IPS-11a (cell line): Measurements from ENCODE around the gene PPP1CC.
"Not testable (repeated sequence)": the region's sequence is repeated elsewhere in the genome, so short reads cannot be mapped to it uniquely, and the experiment has no call there.

Experiments used
- H3K4me3 ChIP-seq: one replicate; pipeline ENCODE4 v1.5.1; 2013; ENCODE audit warnings: low read depth, low read length, control low read depth

The PPP1CC gene

DNA sequence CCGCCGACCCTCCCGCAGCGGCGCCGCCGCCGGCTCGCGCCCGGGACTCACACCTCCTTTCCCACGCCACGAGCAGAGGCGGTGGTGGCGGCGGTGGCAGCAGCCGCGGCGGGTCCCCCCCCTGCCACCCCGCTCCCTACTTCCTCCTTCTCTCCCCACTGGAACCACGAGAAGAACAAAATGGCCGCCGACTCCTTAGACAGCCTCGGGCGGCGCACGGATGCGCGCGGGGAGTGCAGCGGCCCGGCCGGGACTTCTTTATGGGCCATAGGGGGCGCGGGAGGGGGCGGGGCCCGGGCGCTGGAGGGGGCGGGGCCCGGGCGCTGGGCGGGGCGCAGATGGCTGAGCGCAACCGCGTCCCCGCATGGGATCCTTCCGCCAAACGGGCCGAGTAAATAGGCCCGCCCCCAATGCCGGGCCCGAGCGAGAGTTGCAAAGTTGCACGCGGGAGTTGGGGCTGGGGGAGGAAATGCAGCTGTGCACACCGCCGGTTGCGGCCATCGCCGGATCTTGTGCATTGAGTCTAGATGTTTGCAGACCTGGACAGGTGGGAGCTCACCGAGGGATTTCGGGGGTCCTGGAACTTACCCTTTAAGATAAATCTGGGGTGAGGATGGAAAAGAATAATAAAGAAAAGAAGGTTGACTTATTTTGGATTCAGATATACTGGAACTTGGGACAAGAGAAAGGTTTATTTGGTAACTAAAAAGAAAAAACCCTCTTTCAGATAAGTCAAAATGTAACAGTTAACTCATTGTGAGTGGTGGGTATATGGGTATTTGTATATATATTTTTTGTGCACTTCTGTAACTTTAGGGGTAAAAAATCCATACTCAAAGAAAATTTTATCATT, at the start of gene PPP1CC:
Gene PPP1CC (minus strand): TSS at position 174 of the 853 bp plus-strand sequence. CDS start 184 bp downstream, outside the sequence.
- H3K4me3 ChIP-seq = peak within 1 kb of the TSS; percentile 79

DNA sequence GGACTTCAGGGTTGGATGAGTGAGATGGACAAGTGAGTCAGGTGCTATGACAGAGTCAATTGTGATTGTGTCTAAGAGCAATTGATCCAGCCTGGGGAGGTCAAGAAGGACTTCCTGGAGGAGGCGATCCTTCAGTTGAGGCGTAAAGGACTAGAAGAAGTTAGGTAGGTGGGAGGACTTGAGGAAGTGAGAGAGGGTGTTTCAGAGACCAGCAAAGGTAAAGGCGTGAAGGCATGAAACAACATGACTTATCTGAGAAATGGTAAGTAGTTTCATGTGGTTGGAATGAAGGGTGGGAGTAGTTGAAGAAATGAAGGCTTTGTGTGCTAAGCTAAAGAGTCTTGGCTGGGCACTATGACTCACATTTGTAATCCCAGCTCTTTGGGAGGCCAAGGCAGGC, 48.9 kb upstream of the PPP1CC start:
- H3K4me3 ChIP-seq = no peak overlapping the region

DNA sequence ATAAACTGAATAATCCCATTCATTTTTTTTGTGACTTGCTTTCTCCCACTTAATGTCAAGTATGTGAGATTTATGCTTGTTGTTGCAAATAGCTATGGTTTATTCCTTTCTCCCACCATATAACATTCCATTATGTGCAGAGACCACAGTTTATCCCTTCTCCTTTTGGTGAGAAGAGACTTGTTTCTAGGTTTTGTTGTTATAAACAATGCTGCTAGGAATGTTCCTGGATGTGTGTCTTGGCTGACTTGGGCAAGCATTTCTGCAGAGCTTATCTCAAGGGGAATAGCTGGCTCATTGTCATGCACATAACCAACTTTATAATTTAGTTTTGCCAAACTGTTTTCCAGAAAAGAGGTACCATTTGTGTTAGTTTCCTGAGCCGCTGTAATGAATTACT, 47.6 kb upstream of the PPP1CC start:
- no peak overlapping the region for H3K4me3 ChIP-seq

DNA sequence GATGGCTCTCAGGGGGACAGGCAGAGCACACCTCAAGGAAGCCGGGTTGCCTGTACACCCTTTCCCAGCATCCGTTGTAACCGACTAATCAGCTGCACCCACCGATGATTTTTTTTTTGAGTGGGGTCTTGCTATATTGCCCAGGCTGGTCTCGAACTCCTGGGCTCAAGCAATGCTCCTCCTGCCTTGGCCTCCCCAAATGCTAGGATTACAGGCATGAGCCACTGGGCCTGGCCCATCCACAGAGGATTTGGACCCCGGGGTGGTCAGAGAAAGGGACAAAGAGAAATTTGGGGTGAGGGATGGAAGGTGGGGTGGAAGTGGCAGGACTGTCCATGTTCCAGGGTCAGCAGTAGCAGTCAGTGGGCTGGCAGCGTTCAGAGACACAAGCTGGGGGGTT, 43.3 kb upstream of the PPP1CC start:
- H3K4me3 ChIP-seq = no peak overlapping the region

DNA sequence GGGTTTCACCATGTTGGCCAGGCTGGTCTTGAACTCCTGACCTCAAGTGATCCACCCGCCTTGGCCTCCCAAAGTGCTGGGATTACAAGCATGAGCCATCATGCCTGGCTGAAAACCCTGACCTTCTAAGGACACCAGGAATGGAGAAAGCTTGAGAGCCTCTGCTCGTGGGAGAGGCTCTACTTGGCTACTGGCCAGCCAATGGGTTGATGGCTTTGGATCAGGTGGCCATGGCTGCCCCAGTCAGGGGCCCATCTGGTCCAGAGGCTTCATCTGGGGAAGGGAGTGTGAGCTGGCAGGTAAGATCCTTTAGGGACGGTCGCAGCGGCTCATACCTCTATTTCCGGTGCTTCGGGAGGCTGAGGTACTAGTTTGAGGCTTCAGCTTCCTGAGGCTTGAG, 42.5 kb upstream of the PPP1CC start:
- no peak overlapping the region for H3K4me3 ChIP-seq

DNA sequence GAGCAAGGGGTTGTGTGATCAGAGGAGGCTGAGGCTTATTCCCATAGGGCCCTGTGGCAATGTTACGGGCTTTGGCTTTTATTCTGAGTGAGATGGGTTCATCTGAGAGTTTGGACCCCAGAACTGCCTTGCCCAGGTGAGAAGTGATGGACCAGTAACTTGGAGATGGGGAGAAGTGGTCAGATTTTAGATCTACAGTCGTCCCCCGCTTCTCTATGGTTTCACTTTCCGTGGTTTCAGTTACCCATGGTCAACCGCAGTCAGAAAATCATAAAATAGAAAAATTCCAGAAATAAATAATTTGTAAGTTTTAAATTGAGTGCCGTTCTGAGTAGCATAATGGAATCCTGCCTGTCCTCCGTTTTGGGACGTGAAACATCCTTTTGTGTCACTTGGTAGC, 40.2 kb upstream of the PPP1CC start:
- H3K4me3 ChIP-seq = no peak overlapping the region

DNA sequence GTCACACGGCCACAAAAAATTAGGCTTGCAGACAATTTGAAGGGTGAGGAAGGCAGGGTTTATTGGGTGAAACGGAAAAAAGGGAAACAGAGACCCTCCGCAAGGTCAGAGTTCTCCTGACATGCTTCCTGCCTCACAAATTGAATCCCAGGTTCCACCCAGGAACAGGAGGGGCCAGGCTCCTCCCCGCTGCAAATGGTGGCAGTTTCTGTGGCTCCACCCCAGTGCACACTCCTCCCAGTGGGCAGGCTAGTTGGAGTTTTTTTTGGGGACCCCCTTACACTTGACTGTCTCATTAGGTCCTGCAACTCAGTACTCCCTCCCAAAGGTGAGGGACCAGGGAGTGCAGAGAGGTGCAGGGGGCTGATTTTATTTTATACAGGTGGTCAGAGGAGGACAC, 39.4 kb upstream of the PPP1CC start:
- no peak overlapping the region for H3K4me3 ChIP-seq

DNA sequence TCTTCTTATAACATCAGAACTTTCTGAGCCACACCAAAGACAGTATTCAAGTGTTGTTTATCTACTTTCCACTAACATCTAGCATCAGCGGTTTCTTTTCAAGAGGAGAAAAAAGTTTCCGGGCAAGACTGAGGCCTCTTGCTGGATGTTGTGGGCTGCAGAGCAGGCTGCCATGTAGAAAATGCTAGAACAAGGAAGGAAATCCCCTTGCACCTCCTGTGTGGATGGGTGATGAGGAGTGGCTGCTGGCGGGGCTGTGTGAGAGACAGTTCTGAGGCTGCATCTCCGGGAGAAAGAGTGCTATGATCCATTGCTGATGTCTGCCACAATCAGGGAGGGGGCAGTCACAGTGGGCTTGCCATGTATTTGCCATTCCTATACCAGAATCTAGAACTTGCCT, 37.8 kb upstream of the PPP1CC start:
- H3K4me3 ChIP-seq = no peak overlapping the region

DNA sequence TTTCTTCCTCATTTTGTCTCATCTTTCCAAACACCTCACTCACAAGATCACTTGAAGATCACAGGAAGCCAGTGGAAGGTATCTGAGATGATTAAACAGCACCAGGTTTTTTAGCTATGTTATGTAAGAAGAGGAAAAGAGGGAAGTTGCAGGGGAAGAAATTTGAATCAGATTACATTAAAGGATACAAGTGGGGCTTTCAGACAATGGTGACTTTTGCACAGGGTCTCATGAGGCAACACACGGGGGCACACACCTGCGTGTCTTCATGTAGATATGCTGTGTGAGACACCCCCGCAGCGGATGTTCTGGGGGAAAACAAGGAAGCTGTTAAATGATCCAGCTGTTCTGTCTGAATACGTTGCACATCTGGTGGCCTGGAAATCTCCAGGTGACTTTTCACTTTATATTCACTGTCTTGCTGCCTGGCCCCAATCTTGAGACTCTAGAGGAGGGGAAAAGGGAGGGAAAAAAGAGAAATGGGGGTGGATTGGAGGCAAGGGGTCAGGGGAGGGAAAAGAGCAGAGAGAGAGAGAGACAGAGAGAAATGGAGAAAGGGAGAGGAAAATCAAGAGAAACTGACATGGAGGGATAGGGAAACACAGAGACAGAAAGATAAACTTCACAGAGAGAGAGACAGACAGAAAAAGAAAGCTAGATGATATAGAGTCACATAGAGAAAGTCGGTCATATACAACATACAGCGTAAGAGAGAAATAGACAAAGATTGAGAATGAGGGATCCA, 36.3 kb upstream of the PPP1CC start:
- no peak overlapping the region for H3K4me3 ChIP-seq

DNA sequence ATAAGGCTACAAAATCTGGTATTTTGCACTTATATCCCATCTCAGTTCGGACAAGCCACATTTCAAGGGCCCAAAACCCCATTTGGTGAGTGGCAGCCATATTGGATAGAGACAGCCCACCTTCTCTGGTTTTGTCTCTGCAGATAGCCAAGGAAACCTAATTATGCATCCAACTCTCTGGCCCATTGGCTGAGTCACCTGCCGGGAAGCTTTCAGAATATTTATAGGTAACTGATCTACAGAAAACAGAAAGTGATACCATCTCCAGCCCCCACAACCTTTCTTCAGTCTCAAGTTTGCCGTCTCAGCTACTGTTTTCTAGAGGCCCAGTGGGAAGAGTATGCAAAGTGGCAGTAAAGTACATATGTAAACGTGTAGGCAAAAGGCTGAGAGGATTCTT, 33.7 kb upstream of the PPP1CC start:
- H3K4me3 ChIP-seq = no peak overlapping the region

DNA sequence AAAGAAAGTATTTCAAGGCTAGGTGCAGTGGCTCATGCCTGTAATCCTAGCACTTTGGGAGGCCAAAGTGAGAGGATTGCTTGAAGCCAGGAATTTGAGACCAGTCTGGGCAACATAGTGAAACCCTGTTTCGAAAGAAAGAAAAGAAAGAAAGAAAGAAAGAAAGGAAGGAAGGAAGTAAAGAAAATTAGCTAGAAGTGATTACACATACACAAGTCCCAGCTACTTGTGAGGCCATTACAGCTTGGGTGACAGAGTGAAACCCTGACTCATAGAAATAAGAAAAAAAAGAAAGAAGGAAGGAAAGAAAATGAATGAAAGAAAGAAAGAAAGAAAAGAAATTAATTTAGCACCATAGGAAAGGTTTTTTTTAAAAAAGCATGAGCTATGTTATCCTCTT, 33.3 kb upstream of the PPP1CC start:
- no peak overlapping the region for H3K4me3 ChIP-seq

DNA sequence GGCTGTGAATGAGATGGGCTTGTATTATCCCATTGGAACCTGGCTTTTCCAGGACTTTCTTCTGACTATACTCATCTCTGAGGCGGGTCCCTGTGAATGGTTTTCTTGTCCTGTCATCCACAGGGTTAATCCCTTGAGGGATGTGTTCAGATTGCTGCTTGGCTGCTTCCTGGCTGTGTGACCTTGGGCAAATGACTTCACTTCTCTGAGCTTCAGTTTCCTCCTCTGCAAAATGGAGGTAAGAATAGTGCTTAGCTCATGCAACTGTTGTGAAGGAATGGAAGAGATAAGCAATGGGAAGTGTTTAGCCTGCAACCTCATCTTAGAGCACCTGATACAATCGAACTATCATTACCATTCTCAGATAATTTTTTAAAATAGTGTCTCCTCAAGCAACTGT, 32.1 kb upstream of the PPP1CC start:
- no peak overlapping the region for H3K4me3 ChIP-seq

DNA sequence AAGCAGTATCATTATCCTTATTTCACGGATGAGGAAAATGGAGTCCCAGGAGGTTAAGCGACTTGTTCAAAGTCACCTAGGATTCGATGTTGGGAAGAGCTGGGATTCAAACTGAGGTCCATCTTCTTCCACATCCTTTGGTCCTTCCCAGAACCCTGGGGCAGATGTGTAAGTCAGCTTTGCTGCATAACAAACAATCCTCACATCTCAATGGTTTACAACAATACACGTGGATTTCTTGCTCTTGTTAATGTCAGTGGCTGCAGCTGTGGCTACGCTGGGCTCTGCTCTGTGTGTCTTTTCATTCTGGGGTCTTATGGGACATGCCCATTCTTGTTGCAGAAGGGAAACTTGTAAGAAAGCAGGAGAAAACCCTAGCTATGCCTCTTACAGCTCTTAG, 26.3 kb upstream of the PPP1CC start:
- no peak overlapping the region for H3K4me3 ChIP-seq

DNA sequence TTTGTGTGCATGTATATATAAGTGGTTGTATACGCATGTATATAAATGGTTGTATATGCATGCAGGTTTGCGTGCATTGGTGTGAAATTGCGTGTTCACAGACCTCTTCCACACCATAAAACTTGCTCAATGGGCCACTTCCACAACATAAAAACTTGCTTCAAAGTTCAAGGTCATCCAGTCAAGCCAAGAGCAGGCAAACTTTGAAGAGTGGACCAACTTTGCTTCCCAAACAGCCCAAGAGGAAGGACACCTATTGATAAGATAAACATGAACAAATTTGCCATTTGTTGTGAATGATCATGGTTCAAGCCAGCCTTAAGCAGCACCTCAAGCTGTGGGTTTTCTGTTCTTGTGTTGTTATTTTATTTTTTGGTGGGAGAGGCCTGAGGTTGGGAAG, 25.2 kb upstream of the PPP1CC start:
- H3K4me3 ChIP-seq = no peak overlapping the region

DNA sequence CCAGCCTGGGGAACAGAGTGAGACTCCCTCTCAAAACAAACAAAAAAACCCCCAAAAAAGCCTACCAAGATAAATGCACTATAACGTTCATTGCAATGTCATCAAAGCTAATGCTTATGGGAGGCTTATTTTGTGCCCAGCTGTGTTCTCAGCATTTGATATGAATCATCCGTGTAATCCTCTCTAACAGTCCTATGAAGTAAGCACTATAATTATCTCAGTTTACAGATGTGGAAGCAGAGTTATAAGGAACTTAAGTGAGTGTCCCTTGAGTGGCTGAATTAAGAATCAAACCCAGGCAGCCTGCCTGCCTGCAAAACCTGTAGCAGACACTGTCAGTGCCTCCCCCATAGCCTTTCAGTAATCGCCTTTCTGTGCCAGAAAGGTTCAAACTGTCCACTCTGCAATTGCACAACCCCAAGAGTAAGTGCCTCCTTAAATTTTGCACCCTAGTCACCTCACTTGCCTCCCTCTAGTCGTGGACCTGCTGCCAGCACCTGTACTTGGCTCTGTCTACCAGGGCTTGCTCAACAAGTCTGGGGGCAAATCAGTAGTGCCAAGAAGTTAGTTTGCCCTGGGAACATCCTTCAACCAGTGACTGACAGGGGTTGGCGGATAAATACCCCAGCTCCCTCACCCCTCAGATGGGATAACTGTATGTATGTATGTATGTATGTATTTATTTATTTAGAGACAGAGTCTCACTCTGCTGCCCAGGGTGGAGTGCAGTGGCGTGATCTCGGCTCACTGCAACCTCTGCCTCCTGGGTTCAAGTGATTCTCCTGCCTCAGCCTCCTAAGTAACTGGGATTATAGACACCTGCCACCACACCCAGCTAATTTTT, 23.8 kb upstream of the PPP1CC start:
- no peak overlapping the region for H3K4me3 ChIP-seq

DNA sequence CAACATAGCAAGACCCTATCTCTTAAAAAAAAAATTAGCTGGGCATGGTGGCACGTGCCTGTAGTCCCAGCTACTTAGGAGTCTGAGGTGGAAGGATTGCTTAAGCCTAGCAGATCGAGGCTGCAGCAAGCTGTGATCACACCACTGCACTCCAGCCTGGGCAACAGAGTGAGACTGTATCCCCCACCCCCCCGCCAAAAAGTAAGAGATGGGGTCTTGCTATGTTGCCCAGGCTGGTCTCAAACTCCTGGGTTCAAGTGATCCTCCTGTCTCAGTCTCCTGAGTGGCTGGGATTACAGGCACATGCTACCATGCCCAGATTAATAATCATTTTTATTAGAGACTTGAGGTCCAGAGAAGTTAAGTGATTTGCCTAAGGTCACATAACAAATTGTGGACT, 22.9 kb upstream of the PPP1CC start:
- not testable (repeated sequence) for H3K4me3 ChIP-seq

DNA sequence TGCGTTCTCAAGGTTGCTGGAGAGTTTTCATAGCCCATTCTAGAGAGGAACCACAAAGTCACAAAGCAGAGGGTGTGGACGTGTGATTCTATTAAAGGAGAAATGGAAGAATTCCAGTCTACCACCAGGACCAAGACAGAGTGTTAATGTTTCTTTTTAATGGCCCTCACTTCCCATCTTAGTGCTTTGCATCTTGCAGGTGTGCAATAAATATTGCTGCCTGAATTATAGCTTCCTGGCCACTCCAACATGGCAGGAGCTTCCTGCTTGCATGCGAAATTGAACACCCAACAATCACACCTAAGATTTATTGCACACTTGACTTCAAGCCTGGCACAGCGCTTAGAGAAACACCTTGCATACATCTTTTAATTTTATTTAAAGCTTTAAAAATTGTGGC, 22.4 kb upstream of the PPP1CC start:
- H3K4me3 ChIP-seq = no peak overlapping the region

DNA sequence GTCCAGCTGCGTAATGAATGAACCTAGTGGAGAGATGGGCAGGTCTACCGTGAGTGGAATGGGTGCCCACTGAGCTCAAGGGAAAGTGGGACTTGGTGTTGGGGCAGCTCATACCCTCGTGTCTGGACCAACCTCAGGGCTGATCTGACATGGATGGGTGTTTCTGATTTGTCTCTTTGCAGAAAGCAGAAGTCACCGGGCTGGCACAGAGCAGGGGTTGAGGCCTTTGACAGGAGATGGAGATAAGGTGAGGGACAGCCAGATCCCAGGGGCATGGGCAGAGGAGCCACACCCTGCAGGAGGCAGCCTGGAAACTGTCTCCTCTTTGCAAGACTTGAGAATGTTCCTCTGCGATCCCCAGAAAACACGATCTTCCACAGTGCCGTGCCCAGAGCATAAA, 20.9 kb upstream of the PPP1CC start:
- no peak overlapping the region for H3K4me3 ChIP-seq

DNA sequence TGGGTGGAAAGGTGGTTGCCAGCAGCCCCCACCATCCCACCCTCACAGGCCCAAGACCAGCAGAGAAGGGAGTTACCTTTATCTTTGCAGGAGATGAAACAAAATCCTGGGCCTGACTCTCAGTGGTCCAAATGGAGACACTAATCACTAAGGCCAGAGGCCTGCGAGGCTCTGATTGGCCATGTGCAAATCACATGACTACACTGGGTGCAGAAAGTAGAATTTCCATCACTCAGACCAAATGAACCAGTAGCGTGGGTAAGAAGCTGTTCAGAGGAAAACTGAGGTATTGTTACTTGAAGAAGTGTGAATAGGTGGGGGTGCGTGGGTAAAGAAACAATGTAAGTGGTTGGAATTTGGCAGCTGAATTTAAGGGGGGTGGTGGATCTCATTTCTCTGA, 20.2 kb upstream of the PPP1CC start:
- H3K4me3 ChIP-seq = no peak overlapping the region

DNA sequence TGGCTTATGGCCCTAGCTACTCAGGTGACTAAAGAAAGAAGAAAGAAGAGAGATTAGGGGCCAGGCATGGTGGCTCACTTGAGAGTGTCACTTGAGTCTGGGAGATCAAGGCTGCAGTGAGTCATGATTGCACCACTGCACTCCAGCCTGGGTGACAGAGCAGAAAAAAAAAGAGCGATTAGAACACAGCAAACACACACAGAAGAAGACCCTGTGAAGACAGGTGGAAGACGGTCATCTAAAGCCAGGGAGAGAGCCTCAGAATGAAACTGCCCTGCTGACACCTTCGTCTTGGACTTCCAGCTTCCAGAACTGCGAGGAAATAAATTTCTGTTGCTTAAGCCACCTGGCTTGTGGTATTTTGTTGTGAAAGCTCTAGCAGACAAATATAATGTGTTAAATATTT, 17.5 kb upstream of the PPP1CC start:
- H3K4me3 ChIP-seq = no peak overlapping the region

DNA sequence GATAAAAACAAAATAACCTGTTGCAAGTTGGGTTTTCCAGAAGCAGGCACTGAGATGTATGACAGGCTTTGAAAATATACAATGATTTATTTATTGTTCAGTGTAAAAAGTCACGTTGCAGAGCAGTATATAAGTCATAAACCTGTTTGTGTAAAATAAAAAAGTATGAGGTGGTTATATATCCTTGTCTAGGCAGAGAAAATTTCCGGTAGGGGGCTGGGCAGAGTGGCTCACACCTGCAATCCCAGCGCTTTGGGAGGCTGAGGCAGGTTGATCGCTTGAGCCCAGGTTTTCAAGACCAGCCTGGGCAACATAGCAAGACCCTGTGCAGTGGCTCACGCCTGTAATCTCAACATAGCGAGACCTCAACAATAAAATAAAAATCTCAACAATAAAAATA, 16.2 kb upstream of the PPP1CC start:
- no peak overlapping the region for H3K4me3 ChIP-seq

DNA sequence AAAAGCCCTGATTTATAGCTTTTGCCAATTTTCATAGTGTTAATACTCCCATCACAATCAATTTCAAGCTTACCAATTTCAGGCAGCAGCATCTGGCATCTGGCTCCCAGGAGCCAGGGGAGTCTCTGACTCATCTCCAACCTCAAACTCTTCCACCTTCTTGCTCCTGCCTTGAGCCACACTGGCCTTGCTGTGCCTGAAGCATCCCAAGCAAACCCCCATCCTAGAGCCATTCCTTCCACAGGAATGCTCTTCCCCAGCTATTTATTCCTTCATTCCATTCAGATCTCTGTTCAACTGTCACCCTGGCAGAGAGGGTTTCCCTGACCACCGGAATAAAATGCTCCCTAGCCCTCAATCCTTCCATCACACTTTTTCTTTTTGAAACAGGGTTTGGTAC, 13.9 kb upstream of the PPP1CC start:
- H3K4me3 ChIP-seq = no peak overlapping the region
